LHCN-M2 (cell line): ENCODE data around the gene TMEM131L. TPM values are rescaled to one million over a fixed set of nuclear protein-coding genes. Genes with fewer than 3 reads are reported as not detected.
A peak's percentile ranks its signal among the peaks of the same experiment; 100 is the strongest.
"Not testable (repeated sequence)": the region's sequence is repeated elsewhere in the genome, so short reads cannot be mapped to it uniquely, and the experiment has no call there.

Source experiments
- DNase-seq: peaks from one replicate; pipeline ENCODE4 v3.0.0-alpha.2; 2012; ENCODE audit warnings: low read depth
- total RNA-seq: library from RNA; depleted of rRNA; stranded (reverse); fragments of >200 nt; gene quantifications from 2 replicates; pipeline ENCODE4 v1.2.3, GENCODE V29; 2014

The TMEM131L gene
- total RNA-seq, 1 experiment from 2014 or later = 7.2 TPM

- peak; percentile 40 for DNase-seq
Observed at GRCh38 chr4:153649572-153649991, 183.4 kb downstream of the TMEM131L start.

GRCh38 chr4:153651116-153651515 lies 185.0 kb downstream of the TMEM131L start:
- DNase-seq = peak; percentile 18

GRCh38 chr4:153651587-153651986 lies 185.4 kb downstream of the TMEM131L start:
- peak; percentile 37 for DNase-seq

GRCh38 chr4:153652051-153652784 lies 186.1 kb downstream of the TMEM131L start:
- peak; percentile 76 for DNase-seq

GRCh38 chr4:153655002-153655541 lies 188.9 kb downstream of the TMEM131L start:
- DNase-seq = no peak

GRCh38 chr4:153655928-153656327 lies 189.8 kb downstream of the TMEM131L start:
- DNase-seq = peak; percentile 84

GRCh38 chr4:153661215-153661822 lies 195.2 kb downstream of the TMEM131L start:
- peak; percentile 34 for DNase-seq

GRCh38 chr4:153661908-153662307 lies 195.7 kb downstream of the TMEM131L start:
- DNase-seq = no peak

- no peak for DNase-seq
Observed at GRCh38 chr4:153663667-153664066, 197.5 kb downstream of the TMEM131L start.

- not testable (repeated sequence) for DNase-seq
Observed at GRCh38 chr4:153666505-153666904, 200.3 kb downstream of the TMEM131L start.

- no peak for DNase-seq
Observed at GRCh38 chr4:153668647-153669046, 202.5 kb downstream of the TMEM131L start.

GRCh38 chr4:153669838-153670237 lies 203.7 kb downstream of the TMEM131L start:
- DNase-seq = no peak

- DNase-seq = peak; percentile 29
Observed at GRCh38 chr4:153676486-153676885, 210.3 kb downstream of the TMEM131L start.

GRCh38 chr4:153676984-153677383 lies 210.8 kb downstream of the TMEM131L start:
- DNase-seq = peak; percentile 81

GRCh38 chr4:153679486-153679885 lies 213.3 kb downstream of the TMEM131L start:
- no peak for DNase-seq

GRCh38 chr4:153683763-153684181 lies 217.6 kb downstream of the TMEM131L start:
- no peak for DNase-seq

- DNase-seq = no peak
Observed at GRCh38 chr4:153684182-153684970, 218.2 kb downstream of the TMEM131L start, which contains the start of gene TLR2. Gene TLR2 (plus strand): TSS chr4:153684280. CDS start chr4:153702908, 18,628 bp downstream.

- DNase-seq = no peak
Observed at GRCh38 chr4:153684971-153685371, 218.8 kb downstream of the TMEM131L start.
